HFF-Myc (cell line): ENCODE data around the gene DHX9.

Experiments
- DNase-seq: peaks from one replicate; pipeline ENCODE4 v3.0.0-alpha.2; 2011; ENCODE audit warnings: low read depth; ENCODE audit errors: extremely low read depth
- H3K4me3 ChIP-seq: replicated peaks from 2 replicates; pipeline ENCODE4 v1.5.1; 2011; ENCODE audit warnings: low read depth, mild to moderate bottlenecking, control low read depth, low read length
- CTCF ChIP-seq: IDR thresholded peaks from 2 replicates; pipeline ENCODE4 v1.5.1; 2012; ENCODE audit warnings: mild to moderate bottlenecking, low read depth, low read length, control low read depth; ENCODE audit errors: missing control alignments

The DHX9 gene

GRCh38 chr1:182839209-182840066 lies at the start of gene DHX9:
TSS of gene DHX9 (plus strand) at chr1:182839347. CDS start at chr1:182842567, 3,220 bp downstream.
- no peak for TF ChIP-seq CTCF
- DNase-seq: peak; percentile 74
- peak within 1 kb of the TSS; percentile 98 for H3K4me3 ChIP-seq

- TF ChIP-seq CTCF: no peak
- no peak for DNase-seq
- no peak overlapping the region for H3K4me3 ChIP-seq
Observed at GRCh38 chr1:182791281-182792179, 47.6 kb upstream of the DHX9 start.

- no peak overlapping the region for H3K4me3 ChIP-seq
- TF ChIP-seq CTCF: no peak
- DNase-seq: no peak
Observed at GRCh38 chr1:182794091-182794490, 45.1 kb upstream of the DHX9 start.

GRCh38 chr1:182794676-182795201 lies 44.4 kb upstream of the DHX9 start:
- DNase-seq: no peak
- TF ChIP-seq CTCF: no peak
- H3K4me3 ChIP-seq: no peak overlapping the region

- TF ChIP-seq CTCF: no peak
- no peak overlapping the region for H3K4me3 ChIP-seq
- no peak for DNase-seq
Observed at GRCh38 chr1:182795563-182796228, 43.5 kb upstream of the DHX9 start.
